ENCODE results near the gene EIF2S2.

DNA sequence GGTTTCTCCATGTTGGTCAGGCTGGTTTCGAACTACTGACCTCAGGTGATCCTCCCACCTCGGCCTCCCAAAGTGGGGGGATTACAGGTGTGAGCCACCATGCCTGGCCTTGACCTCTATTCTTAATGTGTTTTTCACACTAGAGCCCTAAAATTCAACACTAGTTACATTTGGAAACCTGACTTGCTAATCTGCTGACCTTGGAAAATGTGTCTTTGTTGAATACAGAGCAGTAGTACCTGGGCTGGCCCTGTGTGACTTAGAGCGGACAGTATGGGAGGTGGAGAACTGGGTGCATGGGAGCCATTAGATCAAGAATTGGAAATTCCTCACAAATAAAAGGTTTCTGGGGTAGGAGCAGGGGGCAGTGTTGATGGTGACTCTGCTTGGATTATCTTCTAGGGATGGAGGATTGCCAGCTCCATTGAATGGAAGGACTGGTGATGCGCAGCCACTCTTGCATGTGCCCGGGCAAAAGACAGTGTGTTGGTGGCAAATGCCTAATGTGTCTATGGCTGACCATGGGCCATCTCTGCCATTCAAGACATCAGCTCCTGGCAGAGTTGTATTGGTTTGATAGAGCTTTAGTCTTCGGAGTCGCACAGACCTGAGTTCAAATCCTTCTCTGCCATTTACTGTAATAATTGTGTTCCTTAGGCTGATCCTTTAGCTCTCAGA lies 64.9 kb downstream of the EIF2S2 start:
- TF ChIP-seq, protein P1, sequence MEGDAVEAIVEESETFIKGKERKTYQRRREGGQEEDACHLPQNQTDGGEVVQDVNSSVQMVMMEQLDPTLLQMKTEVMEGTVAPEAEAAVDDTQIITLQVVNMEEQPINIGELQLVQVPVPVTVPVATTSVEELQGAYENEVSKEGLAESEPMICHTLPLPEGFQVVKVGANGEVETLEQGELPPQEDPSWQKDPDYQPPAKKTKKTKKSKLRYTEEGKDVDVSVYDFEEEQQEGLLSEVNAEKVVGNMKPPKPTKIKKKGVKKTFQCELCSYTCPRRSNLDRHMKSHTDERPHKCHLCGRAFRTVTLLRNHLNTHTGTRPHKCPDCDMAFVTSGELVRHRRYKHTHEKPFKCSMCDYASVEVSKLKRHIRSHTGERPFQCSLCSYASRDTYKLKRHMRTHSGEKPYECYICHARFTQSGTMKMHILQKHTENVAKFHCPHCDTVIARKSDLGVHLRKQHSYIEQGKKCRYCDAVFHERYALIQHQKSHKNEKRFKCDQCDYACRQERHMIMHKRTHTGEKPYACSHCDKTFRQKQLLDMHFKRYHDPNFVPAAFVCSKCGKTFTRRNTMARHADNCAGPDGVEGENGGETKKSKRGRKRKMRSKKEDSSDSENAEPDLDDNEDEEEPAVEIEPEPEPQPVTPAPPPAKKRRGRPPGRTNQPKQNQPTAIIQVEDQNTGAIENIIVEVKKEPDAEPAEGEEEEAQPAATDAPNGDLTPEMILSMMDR (IDR thresholded peaks at IDR 0.05): no peak
- TF ChIP-seq POLR2A (IDR thresholded peaks at IDR 0.05): no peak
